ENCODE data around the gene ABHD17C. TPM values are rescaled to one million over a fixed set of nuclear protein-coding genes. Genes with fewer than 3 reads are reported as not detected.
A peak's percentile ranks its signal among the peaks of the same experiment; 100 is the strongest.

The ABHD17C gene
- polyA plus RNA-seq, 1 experiment: 30.8 TPM

DNA sequence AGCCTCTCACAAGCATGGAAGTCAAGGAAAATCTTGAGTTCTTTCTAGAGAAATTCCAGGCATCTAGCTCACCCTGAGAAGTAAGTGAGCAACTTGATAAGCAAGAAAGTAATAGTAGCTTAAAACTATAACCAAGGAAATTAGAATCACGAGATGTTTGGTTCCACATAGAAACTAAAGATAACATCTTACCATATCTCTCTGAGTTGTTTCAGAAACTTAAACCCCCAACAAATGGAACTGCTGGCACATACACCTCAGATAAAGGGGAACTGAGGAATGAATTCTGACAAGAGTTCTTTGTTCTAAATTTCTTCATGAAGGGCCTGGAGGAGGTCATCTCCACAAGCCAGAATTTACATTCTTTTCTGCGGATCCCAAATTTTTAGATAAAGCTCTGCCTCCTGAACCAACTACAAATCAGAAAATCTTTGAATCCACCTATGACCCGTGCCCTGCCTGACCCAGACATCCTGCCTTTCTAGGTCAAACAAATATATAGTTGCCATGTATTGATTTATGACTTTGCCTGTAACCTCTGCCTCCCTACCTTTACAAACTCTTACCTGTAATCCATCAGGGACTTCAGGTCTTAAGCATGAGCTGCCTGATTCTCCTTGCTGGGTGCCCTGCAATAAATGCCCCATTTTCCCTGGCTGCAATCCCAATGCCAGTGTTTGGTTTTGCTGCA, 26.4 kb upstream of the ABHD17C start:
- no peak for DNase-seq (ENCODE audit: low read depth, low spot score)
- TF ChIP-seq, protein P1, sequence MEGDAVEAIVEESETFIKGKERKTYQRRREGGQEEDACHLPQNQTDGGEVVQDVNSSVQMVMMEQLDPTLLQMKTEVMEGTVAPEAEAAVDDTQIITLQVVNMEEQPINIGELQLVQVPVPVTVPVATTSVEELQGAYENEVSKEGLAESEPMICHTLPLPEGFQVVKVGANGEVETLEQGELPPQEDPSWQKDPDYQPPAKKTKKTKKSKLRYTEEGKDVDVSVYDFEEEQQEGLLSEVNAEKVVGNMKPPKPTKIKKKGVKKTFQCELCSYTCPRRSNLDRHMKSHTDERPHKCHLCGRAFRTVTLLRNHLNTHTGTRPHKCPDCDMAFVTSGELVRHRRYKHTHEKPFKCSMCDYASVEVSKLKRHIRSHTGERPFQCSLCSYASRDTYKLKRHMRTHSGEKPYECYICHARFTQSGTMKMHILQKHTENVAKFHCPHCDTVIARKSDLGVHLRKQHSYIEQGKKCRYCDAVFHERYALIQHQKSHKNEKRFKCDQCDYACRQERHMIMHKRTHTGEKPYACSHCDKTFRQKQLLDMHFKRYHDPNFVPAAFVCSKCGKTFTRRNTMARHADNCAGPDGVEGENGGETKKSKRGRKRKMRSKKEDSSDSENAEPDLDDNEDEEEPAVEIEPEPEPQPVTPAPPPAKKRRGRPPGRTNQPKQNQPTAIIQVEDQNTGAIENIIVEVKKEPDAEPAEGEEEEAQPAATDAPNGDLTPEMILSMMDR (IDR thresholded peaks at IDR 0.05; ENCODE audit: low read depth, low read length): no peak
- ChIA-PET POLR2A (no interaction called here), CTCF (interaction anchor here (0.7 to 1.5 kb wide), 3 partner anchors 8 to 212 kb away, joined by 3 to 5 read pairs (median 4); partner anchors contain the start of gene CEMIP)
- H3K27me3 ChIP-seq (ENCODE audit: control insufficient read depth, insufficient read depth, low read length): no peaks in the 10 kb centered on the region
- H3K4me3 ChIP-seq (ENCODE audit: low read depth, low read length): no peak overlapping the region
- H3K27ac ChIP-seq (ENCODE audit: low read depth, low read length): no peak overlapping the region
- peaks cover 6% of the 10 kb centered on the region for H3K9me3 ChIP-seq (ENCODE audit: control insufficient read depth, insufficient read depth, low read length)

DNA sequence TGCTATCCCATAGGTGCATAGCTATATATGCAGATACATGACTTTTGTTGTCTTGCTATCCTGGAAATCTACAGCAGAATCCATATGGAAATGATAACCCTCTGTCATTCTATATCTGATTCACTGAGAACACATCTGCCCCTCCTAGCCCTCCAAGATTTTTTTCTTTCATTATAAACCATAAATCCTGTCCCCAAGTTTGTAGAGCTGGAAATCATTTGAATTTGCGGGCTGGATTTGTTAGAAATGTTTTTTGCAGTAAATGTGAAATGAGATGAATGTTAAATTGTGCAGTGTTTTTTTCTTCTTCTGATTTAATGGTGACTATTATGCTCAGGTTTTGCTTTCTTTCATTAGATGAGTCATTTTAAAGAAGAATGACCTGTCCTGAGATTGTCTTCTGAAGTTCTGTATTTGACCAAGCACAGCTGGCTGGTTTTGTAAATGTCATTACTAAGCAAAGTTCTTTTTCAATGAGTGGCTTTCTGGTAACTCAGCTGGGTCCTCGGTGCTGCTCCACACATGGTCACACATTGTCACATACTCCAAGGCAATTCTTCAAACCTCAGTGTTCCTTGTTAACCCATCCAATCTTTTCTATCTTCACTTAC, 25.3 kb upstream of the ABHD17C start:
- CTCF ChIA-PET: interaction anchor here (0.7 to 1.6 kb wide), 4 partner anchors 9 to 213 kb away, joined by 3 to 5 read pairs (median 4); partner anchors contain the start of gene CEMIP

DNA sequence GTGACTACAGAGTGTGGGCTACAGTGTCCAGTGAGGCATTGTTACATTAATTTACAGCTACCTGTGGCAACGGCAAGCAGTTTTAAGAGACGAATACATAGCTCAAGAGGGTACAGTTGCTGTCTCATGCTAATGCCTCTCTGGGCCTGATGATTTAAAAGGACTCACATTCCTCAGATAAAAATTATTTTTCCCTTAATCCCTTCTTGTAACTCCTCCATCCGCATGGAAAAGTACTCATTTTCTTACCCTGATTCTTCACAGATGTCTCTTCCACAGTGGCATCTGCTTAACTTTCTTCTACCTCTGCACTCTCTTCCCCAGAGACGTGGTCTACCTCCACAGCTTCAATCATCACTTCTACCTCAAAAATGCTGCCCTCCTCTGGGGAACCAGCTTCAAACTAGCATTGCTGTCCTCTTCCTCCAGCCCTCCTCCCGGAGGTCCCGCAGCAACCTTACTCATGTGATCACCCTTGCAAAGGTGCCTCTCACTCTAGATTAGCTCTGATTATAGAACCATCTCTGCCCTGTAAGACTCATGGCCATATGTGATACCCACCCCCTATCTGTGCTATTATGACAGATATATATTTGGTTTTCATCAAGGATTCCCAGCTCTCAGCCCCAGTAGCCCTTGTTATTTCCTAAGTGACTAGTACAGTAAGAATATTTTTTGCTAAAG, 21.4 kb upstream of the ABHD17C start:
- no peak for DNase-seq (ENCODE audit: low read depth, low spot score)
- no peak overlapping the region for H3K4me3 ChIP-seq (ENCODE audit: low read depth, low read length)
- TF ChIP-seq, protein P1 (IDR thresholded peaks at IDR 0.05; ENCODE audit: low read depth, low read length): peak; percentile 27; the same call in 1 of the 2 replicates
- CTCF ChIA-PET: interaction anchor here (1.2 to 1.6 kb wide), 4 partner anchors 19 to 218 kb away, joined by 4 to 6 read pairs (median 4); partner anchors contain the start of gene CEMIP
- peaks cover 6% of the 10 kb centered on the region for H3K9me3 ChIP-seq (ENCODE audit: control insufficient read depth, insufficient read depth, low read length)
- POLR2A ChIA-PET: interaction anchor here (2.0 kb wide), 1 partner anchor 106 kb away, joined by 4 read pairs; no protein-coding TSS in a partner anchor
- H3K27me3 ChIP-seq (ENCODE audit: control insufficient read depth, insufficient read depth, low read length): no peaks in the 10 kb centered on the region
- H3K27ac ChIP-seq (ENCODE audit: low read depth, low read length): peak overlapping the region; percentile 61

More for the DNA sequence above, 25.3 kb upstream of the ABHD17C start:
- Histone ChIP-seq H3K9me3 (ENCODE audit: control insufficient read depth, insufficient read depth, low read length) (peaks cover 6% of the 10 kb centered on the region), H3K4me3 (ENCODE audit: low read depth, low read length) (no peak overlapping the region), H3K27me3 (ENCODE audit: control insufficient read depth, insufficient read depth, low read length) (no peaks in the 10 kb centered on the region), H3K27ac (ENCODE audit: low read depth, low read length) (no peak overlapping the region)
- TF ChIP-seq, protein P1 (IDR thresholded peaks at IDR 0.05; ENCODE audit: low read depth, low read length): no peak
- POLR2A ChIA-PET: interaction anchor here (1.0 kb wide), 1 partner anchor 110 kb away, joined by 3 read pairs; the partner anchor contains the start of gene CEMIP
- peak; percentile 27 for DNase-seq (ENCODE audit: low read depth, low spot score)

DNA sequence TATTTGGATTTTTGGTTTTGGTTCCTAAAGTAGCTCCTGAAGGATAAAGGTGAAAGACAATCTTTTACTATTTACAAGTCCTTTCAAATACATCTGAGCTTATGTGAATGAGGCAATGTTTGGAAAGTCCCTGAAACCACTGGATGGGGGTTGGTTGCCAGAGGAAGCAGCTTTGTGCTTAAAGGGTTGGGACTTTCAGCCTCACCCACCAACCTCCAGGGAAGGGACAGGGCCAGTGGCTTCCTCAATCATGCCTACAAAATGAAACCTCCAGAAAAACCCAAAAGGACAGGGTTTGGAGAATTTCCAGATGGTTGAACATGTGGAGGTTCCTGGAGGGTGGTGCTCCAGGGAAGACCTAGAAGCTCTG, 20.9 kb upstream of the ABHD17C start:
- DNase-seq (ENCODE audit: low read depth, low spot score): peak; percentile 27
- CTCF ChIA-PET: interaction anchor here (1.2 to 1.6 kb wide), 3 partner anchors 18 to 218 kb away, joined by 4 to 6 read pairs (median 4); no protein-coding TSS in a partner anchor
- no peak overlapping the region for H3K4me3 ChIP-seq (ENCODE audit: low read depth, low read length)
- no peaks in the 10 kb centered on the region for H3K27me3 ChIP-seq (ENCODE audit: control insufficient read depth, insufficient read depth, low read length)
- POLR2A ChIA-PET: interaction anchor here (2.0 kb wide), 1 partner anchor 106 kb away, joined by 4 read pairs; no protein-coding TSS in a partner anchor
- TF ChIP-seq, protein P1 (IDR thresholded peaks at IDR 0.05; ENCODE audit: low read depth, low read length): no peak
- peak overlapping the region; percentile 52 for H3K27ac ChIP-seq (ENCODE audit: low read depth, low read length)
- peaks cover 6% of the 10 kb centered on the region for H3K9me3 ChIP-seq (ENCODE audit: control insufficient read depth, insufficient read depth, low read length)

Data from AG04450 (cell line).